ENCODE measurements around the gene MBD3L2. TPM values are rescaled to one million over a fixed set of nuclear protein-coding genes. Genes with fewer than 3 reads are reported as not detected.

The MBD3L2 gene
- total and polyA plus RNA-seq, 9 of the 15 experiments (the other 6 are each of a cell fraction or from before 2014, with no cell fraction given) = not detected

DNA sequence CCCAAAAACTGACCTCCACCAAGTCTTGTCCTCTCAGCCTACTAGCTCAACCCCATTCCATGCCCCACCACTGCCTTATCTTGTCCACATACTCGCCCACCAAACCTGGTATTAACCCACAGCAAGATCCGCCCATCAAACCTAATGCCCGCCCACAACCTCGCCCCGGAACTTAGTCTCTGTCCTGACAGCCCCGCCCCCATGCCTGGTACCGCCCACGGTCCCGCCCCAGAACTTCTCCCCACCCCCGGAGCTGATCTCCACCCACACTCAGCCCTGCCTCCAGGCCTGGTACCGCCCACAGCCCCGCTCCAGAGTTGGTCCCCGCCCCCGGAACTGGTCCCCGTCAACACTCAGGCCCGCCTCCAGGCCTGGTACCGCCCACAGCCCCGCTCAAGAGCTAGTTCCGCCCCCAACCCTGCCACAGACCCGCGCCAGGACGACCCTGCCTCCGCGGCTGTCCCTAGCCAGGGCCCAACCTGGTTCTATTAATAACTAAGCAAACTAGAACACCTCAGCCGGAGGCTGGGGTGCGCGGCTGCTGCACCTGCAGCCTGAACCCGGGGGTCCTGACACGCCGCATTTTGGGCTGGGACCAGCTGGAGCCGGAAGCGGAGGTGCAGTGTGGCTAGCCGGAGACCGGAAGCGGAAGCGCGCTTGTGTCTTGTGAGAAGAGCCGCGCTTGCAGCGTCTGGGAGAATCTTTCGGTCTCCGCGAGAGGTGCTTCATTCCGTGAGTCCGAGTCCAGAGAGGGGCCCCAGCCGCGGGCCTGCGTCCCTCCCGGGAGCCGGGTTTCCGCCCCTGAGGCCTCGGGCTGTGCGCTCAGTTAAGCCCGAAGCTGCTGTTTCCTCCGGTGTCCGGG, 20.2 kb downstream of the MBD3L2 start, which contains the start of gene ZNF557 (continued):
- TF ChIP-seq YY1 (IDR thresholded peaks at IDR 0.05; ENCODE audit: borderline replicate concordance in 1 of 3, control insufficient read depth in 1 of 3, extremely low read depth in 1 of 3, insufficient read depth in 3 of 3, insufficient read length in 1 of 3, insufficient replicate concordance in 2 of 3, low read depth in 1 of 3, low read length in 2 of 3) (no peak), ZBTB7A (IDR thresholded peaks at IDR 0.05; ENCODE audit: borderline replicate concordance, control insufficient read depth, low read depth, low read length) (peak; percentile 61; the same call in 1 of the 2 replicates), SMAD4 (CRISPR knock-in tag; conservative IDR thresholded peaks at IDR 0.05) (0 out of 2 replicates have a peak, but pooled peaks have one; percentile 24), HEY1 (CRISPR knock-in tag; IDR thresholded peaks at IDR 0.05; ENCODE audit: borderline replicate concordance) (no peak), PREB (CRISPR knock-in tag; IDR thresholded peaks at IDR 0.05) (no peak), ZNF263 (CRISPR knock-in tag; IDR thresholded peaks at IDR 0.05; ENCODE audit: borderline replicate concordance) (no peak), ZNF347 (CRISPR knock-in tag; IDR thresholded peaks at IDR 0.05; ENCODE audit: low read depth) (no peak), NFIC (IDR thresholded peaks at IDR 0.05) (peak; percentile 55), POLR2H (tag; IDR thresholded peaks at IDR 0.05; ENCODE audit: low read depth) (peak; percentile 76), HMBOX1 (IDR thresholded peaks at IDR 0.05) (no peak), ZNF830 (CRISPR knock-in tag; IDR thresholded peaks at IDR 0.05) (0 out of 2 replicates have a peak, but pooled peaks have one; percentile 64), VEZF1 (CRISPR knock-in tag; IDR thresholded peaks at IDR 0.05) (peak; percentile 54; the same call in 1 of the 2 replicates)
- TF ChIP-seq, protein P1, sequence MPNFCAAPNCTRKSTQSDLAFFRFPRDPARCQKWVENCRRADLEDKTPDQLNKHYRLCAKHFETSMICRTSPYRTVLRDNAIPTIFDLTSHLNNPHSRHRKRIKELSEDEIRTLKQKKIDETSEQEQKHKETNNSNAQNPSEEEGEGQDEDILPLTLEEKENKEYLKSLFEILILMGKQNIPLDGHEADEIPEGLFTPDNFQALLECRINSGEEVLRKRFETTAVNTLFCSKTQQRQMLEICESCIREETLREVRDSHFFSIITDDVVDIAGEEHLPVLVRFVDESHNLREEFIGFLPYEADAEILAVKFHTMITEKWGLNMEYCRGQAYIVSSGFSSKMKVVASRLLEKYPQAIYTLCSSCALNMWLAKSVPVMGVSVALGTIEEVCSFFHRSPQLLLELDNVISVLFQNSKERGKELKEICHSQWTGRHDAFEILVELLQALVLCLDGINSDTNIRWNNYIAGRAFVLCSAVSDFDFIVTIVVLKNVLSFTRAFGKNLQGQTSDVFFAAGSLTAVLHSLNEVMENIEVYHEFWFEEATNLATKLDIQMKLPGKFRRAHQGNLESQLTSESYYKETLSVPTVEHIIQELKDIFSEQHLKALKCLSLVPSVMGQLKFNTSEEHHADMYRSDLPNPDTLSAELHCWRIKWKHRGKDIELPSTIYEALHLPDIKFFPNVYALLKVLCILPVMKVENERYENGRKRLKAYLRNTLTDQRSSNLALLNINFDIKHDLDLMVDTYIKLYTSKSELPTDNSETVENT (CRISPR knock-in tag; IDR thresholded peaks at IDR 0.05) = no peak; the same call in 1 of the 2 replicates
- TF ChIP-seq, protein P2, sequence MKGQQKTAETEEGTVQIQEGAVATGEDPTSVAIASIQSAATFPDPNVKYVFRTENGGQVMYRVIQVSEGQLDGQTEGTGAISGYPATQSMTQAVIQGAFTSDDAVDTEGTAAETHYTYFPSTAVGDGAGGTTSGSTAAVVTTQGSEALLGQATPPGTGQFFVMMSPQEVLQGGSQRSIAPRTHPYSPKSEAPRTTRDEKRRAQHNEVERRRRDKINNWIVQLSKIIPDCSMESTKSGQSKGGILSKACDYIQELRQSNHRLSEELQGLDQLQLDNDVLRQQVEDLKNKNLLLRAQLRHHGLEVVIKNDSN (CRISPR knock-in tag; IDR thresholded peaks at IDR 0.05) = no peak
- TF ChIP-seq, protein P3, sequence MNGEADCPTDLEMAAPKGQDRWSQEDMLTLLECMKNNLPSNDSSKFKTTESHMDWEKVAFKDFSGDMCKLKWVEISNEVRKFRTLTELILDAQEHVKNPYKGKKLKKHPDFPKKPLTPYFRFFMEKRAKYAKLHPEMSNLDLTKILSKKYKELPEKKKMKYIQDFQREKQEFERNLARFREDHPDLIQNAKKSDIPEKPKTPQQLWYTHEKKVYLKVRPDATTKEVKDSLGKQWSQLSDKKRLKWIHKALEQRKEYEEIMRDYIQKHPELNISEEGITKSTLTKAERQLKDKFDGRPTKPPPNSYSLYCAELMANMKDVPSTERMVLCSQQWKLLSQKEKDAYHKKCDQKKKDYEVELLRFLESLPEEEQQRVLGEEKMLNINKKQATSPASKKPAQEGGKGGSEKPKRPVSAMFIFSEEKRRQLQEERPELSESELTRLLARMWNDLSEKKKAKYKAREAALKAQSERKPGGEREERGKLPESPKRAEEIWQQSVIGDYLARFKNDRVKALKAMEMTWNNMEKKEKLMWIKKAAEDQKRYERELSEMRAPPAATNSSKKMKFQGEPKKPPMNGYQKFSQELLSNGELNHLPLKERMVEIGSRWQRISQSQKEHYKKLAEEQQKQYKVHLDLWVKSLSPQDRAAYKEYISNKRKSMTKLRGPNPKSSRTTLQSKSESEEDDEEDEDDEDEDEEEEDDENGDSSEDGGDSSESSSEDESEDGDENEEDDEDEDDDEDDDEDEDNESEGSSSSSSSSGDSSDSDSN (IDR thresholded peaks at IDR 0.05; ENCODE audit: borderline replicate concordance in 1 of 2, low read depth in 2 of 2, low read length in 2 of 2) = 0 out of 4 replicates have a peak, but pooled peaks of 1 of the 2 experiments have one; percentile 52
